Trophoblast cell (in vitro differentiated cells and primary cell): ENCODE measurements around the gene WDR81.
A peak's percentile ranks its signal among the peaks of the same experiment; 100 is the strongest.

Source experiments
- DNase-seq, 2 donors: peaks; one replicate each; pipeline ENCODE4 v3.0.0-alpha.2; 2016
- H2AFZ ChIP-seq: 2 replicates; pipeline ENCODE4 v1.6.1; 2013; ENCODE audit warnings: low read length, moderate library complexity, mild to moderate bottlenecking; ENCODE audit not compliant: insufficient read depth, poor library complexity
- H2AK5ac ChIP-seq: 2 replicates; pipeline ENCODE4 v1.6.1; 2013; ENCODE audit warnings: mild to moderate bottlenecking, low read length
- H2BK120ac ChIP-seq: 2 replicates; pipeline ENCODE4 v1.6.1; 2013; ENCODE audit warnings: low read length, mild to moderate bottlenecking, moderate library complexity; ENCODE audit not compliant: insufficient read depth, poor library complexity
- H2BK12ac ChIP-seq: 2 replicates; pipeline ENCODE4 v1.6.1; 2013; ENCODE audit warnings: mild to moderate bottlenecking, low read length, moderate library complexity
- H2BK5ac ChIP-seq: 2 replicates; pipeline ENCODE4 v1.6.1; 2013; ENCODE audit warnings: low read length, low read depth, moderate library complexity, mild to moderate bottlenecking; ENCODE audit not compliant: poor library complexity
- H3K14ac ChIP-seq: 2 replicates; pipeline ENCODE4 v1.6.1; 2013; ENCODE audit warnings: mild to moderate bottlenecking, low read length
- H3K18ac ChIP-seq: 2 replicates; pipeline ENCODE4 v1.6.1; 2013; ENCODE audit warnings: mild to moderate bottlenecking, low read length
- H3K23ac ChIP-seq: 2 replicates; pipeline ENCODE4 v1.6.1; 2013; ENCODE audit warnings: low read length
- H3K27ac ChIP-seq: 2 replicates; pipeline ENCODE4 v1.5.1; 2013; ENCODE audit warnings: low read depth, mild to moderate bottlenecking, inconsistent platforms, low read length, moderate library complexity
- H3K27me3 ChIP-seq: 2 replicates; pipeline ENCODE4 v1.6.1; 2013; ENCODE audit warnings: inconsistent platforms, mild to moderate bottlenecking, low read length, moderate library complexity; ENCODE audit not compliant: insufficient read depth
- H3K36me3 ChIP-seq, 2 experiments: 1 replicate in 1 of 2; 2 replicates in 1 of 2; pipeline ENCODE4 v1.6.1; 2013; ENCODE audit warnings: low read length in 2 of 2, mild to moderate bottlenecking in 2 of 2, moderate library complexity in 1 of 2; ENCODE audit not compliant: insufficient read depth in 2 of 2, control insufficient read depth in 1 of 2
- H3K4ac ChIP-seq: 2 replicates; pipeline ENCODE4 v1.6.1; 2013; ENCODE audit warnings: low read depth, mild to moderate bottlenecking, low read length, moderate library complexity
- H3K4me1 ChIP-seq, 2 experiments: 1 replicate in 1 of 2; 2 replicates in 1 of 2; pipeline ENCODE4 v1.6.1; 2013; ENCODE audit warnings: low read length in 2 of 2, mild to moderate bottlenecking in 2 of 2, moderate library complexity in 1 of 2; ENCODE audit not compliant: insufficient read depth in 2 of 2, control insufficient read depth in 1 of 2
- H3K4me2 ChIP-seq: 2 replicates; pipeline ENCODE4 v1.6.1; 2013; ENCODE audit warnings: inconsistent platforms, mild to moderate bottlenecking, low read length, moderate library complexity
- H3K4me3 ChIP-seq: 2 replicates; pipeline ENCODE4 v1.5.1; 2013; ENCODE audit warnings: mild to moderate bottlenecking, low read depth, low read length, inconsistent platforms
- H3K79me1 ChIP-seq: one replicate; pipeline ENCODE4 v1.6.1; 2013; ENCODE audit warnings: low read length
- H3K79me2 ChIP-seq: 2 replicates; pipeline ENCODE4 v1.6.1; 2013; ENCODE audit warnings: low read length, mild to moderate bottlenecking; ENCODE audit not compliant: control insufficient read depth, insufficient read depth, poor library complexity
- H3K9ac ChIP-seq: 2 replicates; pipeline ENCODE4 v1.6.1; 2013; ENCODE audit warnings: mild to moderate bottlenecking, low read length
- H3K9me3 ChIP-seq: 2 replicates; pipeline ENCODE4 v1.6.1; 2013; ENCODE audit warnings: low read depth, mild to moderate bottlenecking, control low read depth, inconsistent platforms, low read length; ENCODE audit not compliant: insufficient read depth
- H4K12ac ChIP-seq: 2 replicates; pipeline ENCODE4 v1.6.1; 2013; ENCODE audit warnings: low read depth, mild to moderate bottlenecking, low read length, moderate library complexity
- H4K8ac ChIP-seq: 2 replicates; pipeline ENCODE4 v1.6.1; 2013; ENCODE audit warnings: low read depth, mild to moderate bottlenecking, low read length, moderate library complexity
- H4K91ac ChIP-seq: one replicate; pipeline ENCODE4 v1.6.1; 2013; ENCODE audit warnings: low read depth, mild to moderate bottlenecking, low read length, moderate library complexity
- WGBS: extraction: QIAGEN DNeasy Blood & Tissue Kit; methylation state at CpG from one replicate; pipeline ENCODE4 v1.1.7; 2013; ENCODE audit warnings: missing lambda C conversion rate; ENCODE audit not compliant: insufficient read length, insufficient coverage; ENCODE audit errors: extremely low coverage; 5-methylcytosine and 5-hydroxymethylcytosine counted together

WDR81 gene

DNA sequence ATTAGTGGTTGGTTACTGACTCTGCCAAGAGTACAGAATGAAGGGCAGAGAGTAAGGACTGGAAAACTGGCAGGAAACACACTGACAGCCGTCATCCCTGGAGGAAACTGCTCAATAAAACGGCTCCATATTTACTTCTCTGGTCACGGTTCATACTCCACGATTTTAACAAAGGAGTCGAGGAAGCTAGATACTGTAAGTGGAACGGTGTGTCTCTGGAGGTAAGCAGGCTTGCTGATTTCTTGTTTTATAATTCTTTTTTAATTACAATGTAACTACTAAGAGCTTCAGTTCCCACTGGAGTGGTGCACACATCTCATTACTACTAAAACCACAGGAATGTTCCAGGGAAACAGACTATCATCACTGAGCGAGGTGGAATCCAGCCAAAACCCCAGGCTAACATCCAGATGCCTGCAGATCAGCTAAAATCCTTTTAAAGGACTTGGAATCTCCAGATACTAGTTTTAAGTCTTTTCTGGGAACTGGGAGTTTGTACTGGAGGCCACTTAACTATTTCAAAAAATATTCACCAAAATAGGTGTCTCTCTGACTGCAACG lies 55.1 kb downstream of the WDR81 start:
- H3K4ac ChIP-seq, result no peak overlapping the region
- WGBS, result no CpG with 5 or more reads among the region's 8 CpGs
- H3K23ac ChIP-seq, result no peak overlapping the region
- no peak overlapping the region for H3K4me3 ChIP-seq
- no peak overlapping the region for H4K12ac ChIP-seq
- H3K79me2 ChIP-seq, result no peaks in the 10 kb centered on the region
- H2BK120ac ChIP-seq, result no peak overlapping the region
- H3K14ac ChIP-seq, result no peak overlapping the region
- no peak overlapping the region for H3K9ac ChIP-seq
- H2AK5ac ChIP-seq, result no peak overlapping the region
- no peak overlapping the region for H2AFZ ChIP-seq
- no peak overlapping the region for H4K91ac ChIP-seq
- H3K4me2 ChIP-seq, result peak overlapping the region; percentile 41
- peaks cover 6 to 8% of the 10 kb centered on the region in 2 experiments for H3K4me1 ChIP-seq
- no peak overlapping the region for H3K18ac ChIP-seq
- H3K27me3 ChIP-seq, result no peaks in the 10 kb centered on the region
- no peak overlapping the region for H2BK12ac ChIP-seq
- H3K36me3 ChIP-seq, result peaks cover 30 to 43% of the 10 kb centered on the region in 2 experiments
- H4K8ac ChIP-seq, result no peak overlapping the region
- H3K79me1 ChIP-seq, result peaks cover 2% of the 10 kb centered on the region
- H3K27ac ChIP-seq, result peak overlapping the region; percentile 88
- no peak for DNase-seq
- H3K9me3 ChIP-seq, result no peaks in the 10 kb centered on the region
- peak overlapping the region; percentile 34 for H2BK5ac ChIP-seq

DNA sequence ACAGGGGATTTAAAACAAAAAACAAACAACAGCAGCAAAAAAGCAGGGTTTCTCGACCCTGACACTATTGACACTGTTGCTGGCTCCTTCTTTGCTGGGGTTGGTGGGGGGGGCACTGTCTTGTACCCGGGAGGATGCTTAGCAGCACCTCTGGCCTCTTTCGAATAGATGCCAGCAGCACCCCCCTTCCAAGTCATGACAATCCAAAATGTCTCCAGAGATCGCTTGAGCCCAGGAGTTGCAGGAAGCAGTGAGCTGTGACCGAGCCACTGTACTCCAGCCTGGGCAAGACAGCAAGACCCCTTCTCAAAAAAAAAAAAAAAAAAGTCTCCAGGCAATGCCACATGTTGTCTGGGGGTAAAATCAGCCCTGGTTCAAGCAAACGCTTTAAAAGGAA lies 57.7 kb downstream of the WDR81 start:
- Histone ChIP-seq H3K9me3 (peaks cover 2% of the 10 kb centered on the region), H3K27me3 (no peaks in the 10 kb centered on the region), H3K4me2 (no peak overlapping the region), H4K8ac (no peak overlapping the region), H3K27ac (no peak overlapping the region), H3K4me3 (no peak overlapping the region), H3K18ac (no peak overlapping the region), H2BK120ac (no peak overlapping the region), H3K79me2 (no peaks in the 10 kb centered on the region), H3K23ac (no peak overlapping the region), H3K4me1 (peaks cover 8 to 10% of the 10 kb centered on the region in 2 experiments), H2AK5ac (no peak overlapping the region), H2AFZ (no peak overlapping the region), H3K79me1 (peaks cover 5% of the 10 kb centered on the region), H4K12ac (no peak overlapping the region), H4K91ac (no peak overlapping the region), H2BK12ac (no peak overlapping the region), H3K14ac (no peak overlapping the region), H3K36me3 (peaks cover 33 to 40% of the 10 kb centered on the region in 2 experiments), H2BK5ac (no peak overlapping the region), H3K4ac (no peak overlapping the region), H3K9ac (no peak overlapping the region)
- DNase-seq, result no peak
- WGBS, result no CpG with 5 or more reads among the region's 6 CpGs

DNA sequence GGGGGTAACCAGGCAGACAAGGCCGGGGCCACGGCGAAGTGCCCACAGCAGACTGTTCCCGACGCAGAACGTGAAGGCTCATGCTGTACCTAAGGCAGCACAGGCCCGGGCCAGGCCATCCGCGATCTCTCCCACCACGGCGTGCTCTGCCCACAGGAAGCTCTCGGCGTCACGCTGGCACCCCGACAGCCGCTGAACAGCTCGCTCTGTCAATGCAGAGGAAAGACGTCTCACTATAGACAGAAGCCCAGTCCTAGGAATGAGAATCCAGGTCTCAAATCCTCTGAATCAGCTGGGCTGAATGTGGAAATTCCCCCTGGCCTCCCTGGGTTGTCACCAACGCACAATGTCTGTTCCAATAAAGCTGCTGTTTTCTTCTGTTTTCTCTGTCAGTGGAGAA lies 58.8 kb downstream of the WDR81 start:
- H3K79me1 ChIP-seq, result peaks cover 5% of the 10 kb centered on the region

GRCh38 chr17:1783834-1784611 lies 59.5 kb downstream of the WDR81 start:
- no peak overlapping the region for H3K4me2 ChIP-seq
- no CpG with 5 or more reads among the region's 16 CpGs for WGBS

More for the DNA sequence above, 58.8 kb downstream of the WDR81 start:
- no peak overlapping the region for H2AFZ ChIP-seq
- H2BK120ac ChIP-seq, result no peak overlapping the region
- no peak overlapping the region for H4K12ac ChIP-seq
- no peaks in the 10 kb centered on the region for H3K79me2 ChIP-seq
- no peak overlapping the region for H2BK5ac ChIP-seq
- peak overlapping the region; percentile 75 for H2AK5ac ChIP-seq
- no peak overlapping the region for H3K23ac ChIP-seq
- no peaks in the 10 kb centered on the region for H3K27me3 ChIP-seq
- DNase-seq, result peak in 1 of 2 donors; percentile 29
- peaks cover 15 to 18% of the 10 kb centered on the region in 2 experiments for H3K4me1 ChIP-seq
- no peak overlapping the region for H3K4ac ChIP-seq
- no peak overlapping the region for H3K4me2 ChIP-seq
- no peak overlapping the region for H4K8ac ChIP-seq
- H3K14ac ChIP-seq, result no peak overlapping the region
- H3K9me3 ChIP-seq, result peaks cover 2% of the 10 kb centered on the region
- no CpG with 5 or more reads among the region's 19 CpGs for WGBS
- H3K9ac ChIP-seq, result no peak overlapping the region
- H3K36me3 ChIP-seq, result peaks cover 33 to 39% of the 10 kb centered on the region in 2 experiments
- no peak overlapping the region for H2BK12ac ChIP-seq
- H4K91ac ChIP-seq, result peak overlapping the region; percentile 0
- no peak overlapping the region for H3K18ac ChIP-seq
- H3K27ac ChIP-seq, result no peak overlapping the region
- no peak overlapping the region for H3K4me3 ChIP-seq

More at GRCh38 chr17:1783834-1784611, 59.5 kb downstream of the WDR81 start:
- no peaks in the 10 kb centered on the region for H3K27me3 ChIP-seq
- H2AFZ ChIP-seq, result no peak overlapping the region
- H3K18ac ChIP-seq, result peak overlapping the region; percentile 11
- no peak overlapping the region for H3K14ac ChIP-seq
- H3K9ac ChIP-seq, result no peak overlapping the region
- no peak overlapping the region for H3K4me3 ChIP-seq
- H4K8ac ChIP-seq, result no peak overlapping the region
- peak; percentile 21 to 66 for DNase-seq
- H2BK5ac ChIP-seq, result no peak overlapping the region
- H3K27ac ChIP-seq, result no peak overlapping the region
- no peak overlapping the region for H2AK5ac ChIP-seq
- H3K9me3 ChIP-seq, result peaks cover 2% of the 10 kb centered on the region
- H4K91ac ChIP-seq, result no peak overlapping the region
- H3K79me2 ChIP-seq, result no peaks in the 10 kb centered on the region
- H3K36me3 ChIP-seq, result peaks cover 30 to 34% of the 10 kb centered on the region in 2 experiments
- no peak overlapping the region for H3K23ac ChIP-seq
- H3K79me1 ChIP-seq, result peaks cover 5% of the 10 kb centered on the region
- H2BK120ac ChIP-seq, result no peak overlapping the region
- H3K4ac ChIP-seq, result no peak overlapping the region
- H2BK12ac ChIP-seq, result no peak overlapping the region
- peaks cover 15 to 19% of the 10 kb centered on the region in 2 experiments for H3K4me1 ChIP-seq
- no peak overlapping the region for H4K12ac ChIP-seq
